ENCODE data around the gene INPP4B. TPM values are rescaled to one million over a fixed set of nuclear protein-coding genes. Genes with fewer than 3 reads are reported as not detected.
A peak's percentile ranks its signal among the peaks of the same experiment; 100 is the strongest.
"Not testable (repeated sequence)": the region's sequence is repeated elsewhere in the genome, so short reads cannot be mapped to it uniquely, and the experiment has no call there.

The INPP4B gene
- polyA plus RNA-seq, 3 donors from 2014 or later = 0.81 to 6.3 (median 6.2) TPM

GRCh38 chr4:142813388-142813787, 32.7 kb downstream of the INPP4B start:
- H3K27ac Mint-ChIP-seq = no peak overlapping the region
- no peaks in the 10 kb centered on the region for H3K27me3 Mint-ChIP-seq (ENCODE audit: low read depth in 3 of 3)
- H3K36me3 Mint-ChIP-seq = no peaks in the 10 kb centered on the region
- no peak overlapping the region for H3K4me3 Mint-ChIP-seq
- H3K4me1 Mint-ChIP-seq = peaks cover 4 to 11% of the 10 kb centered on the region in 2 donors
- no peak for DNase-seq
- H3K9me3 Mint-ChIP-seq = peaks cover 0 to 8% (median 1%) of the 10 kb centered on the region in 6 donors

- Mint-ChIP-seq H3K27ac (no peak overlapping the region), H3K36me3 (no peaks in the 10 kb centered on the region), H3K27me3 (ENCODE audit: low read depth in 3 of 3) (peaks cover 0 to under 1% (median 0%) of the 10 kb centered on the region in 3 donors), H3K4me3 (no peak overlapping the region), H3K9me3 (peaks cover 0 to 8% (median under 1%) of the 10 kb centered on the region in 6 donors), H3K4me1 (peaks cover 0 to under 1% of the 10 kb centered on the region in 2 donors)
- DNase-seq = no peak
Measured at GRCh38 chr4:142812091-142812490, 34.0 kb downstream of the INPP4B start.

GRCh38 chr4:142811034-142811433, 35.1 kb downstream of the INPP4B start:
- H3K36me3 Mint-ChIP-seq = no peaks in the 10 kb centered on the region
- DNase-seq = no peak
- peaks cover 0 to 2% (median 0%) of the 10 kb centered on the region in 3 donors for H3K27me3 Mint-ChIP-seq (ENCODE audit: low read depth in 3 of 3)
- H3K4me3 Mint-ChIP-seq = no peak overlapping the region
- no peak overlapping the region for H3K27ac Mint-ChIP-seq
- no peaks in the 10 kb centered on the region for H3K4me1 Mint-ChIP-seq
- H3K9me3 Mint-ChIP-seq = peaks cover 0 to 8% (median 2%) of the 10 kb centered on the region in 6 donors

GRCh38 chr4:142809559-142809958, 36.5 kb downstream of the INPP4B start:
- DNase-seq = no peak
- H3K9me3 Mint-ChIP-seq = peaks cover 0 to 13% (median 2%) of the 10 kb centered on the region in 6 donors
- H3K27ac Mint-ChIP-seq = no peak overlapping the region
- H3K27me3 Mint-ChIP-seq (ENCODE audit: low read depth in 3 of 3) = peaks cover 0 to 2% (median 2%) of the 10 kb centered on the region in 3 donors
- H3K4me3 Mint-ChIP-seq = no peak overlapping the region
- H3K36me3 Mint-ChIP-seq = no peaks in the 10 kb centered on the region
- H3K4me1 Mint-ChIP-seq = no peaks in the 10 kb centered on the region

- H3K4me3 Mint-ChIP-seq; H3K36me3 Mint-ChIP-seq; H3K4me1 Mint-ChIP-seq; H3K27me3 Mint-ChIP-seq (ENCODE audit: low read depth in 3 of 3); H3K27ac Mint-ChIP-seq; DNase-seq: not testable (repeated sequence)
- peaks cover 0 to 16% (median 4%) of the 10 kb centered on the region in 6 donors for H3K9me3 Mint-ChIP-seq
Measured at GRCh38 chr4:142803879-142804278, 42.2 kb downstream of the INPP4B start.

GRCh38 chr4:142801966-142802365, 44.1 kb downstream of the INPP4B start:
- DNase-seq = no peak

GRCh38 chr4:142781114-142781513, 65.0 kb downstream of the INPP4B start:
- DNase-seq = no peak
- Mint-ChIP-seq H3K27me3 (ENCODE audit: low read depth in 3 of 3) (peaks cover 0 to 3% (median 0%) of the 10 kb centered on the region in 3 donors), H3K9me3 (peaks cover 0 to 14% (median 2%) of the 10 kb centered on the region in 6 donors), H3K36me3 (no peaks in the 10 kb centered on the region), H3K4me1 (peaks cover 11 to 23% of the 10 kb centered on the region in 2 donors), H3K27ac (no peak overlapping the region), H3K4me3 (no peak overlapping the region)

More at GRCh38 chr4:142801966-142802365, 44.1 kb downstream of the INPP4B start:
- Mint-ChIP-seq H3K27ac (no peak overlapping the region), H3K4me1 (peaks cover 0 to 8% of the 10 kb centered on the region in 2 donors), H3K9me3 (peaks cover 0 to 16% (median 5%) of the 10 kb centered on the region in 6 donors), H3K36me3 (peaks cover 0 to 5% (median 0%) of the 10 kb centered on the region in 3 donors), H3K4me3 (no peak overlapping the region), H3K27me3 (ENCODE audit: low read depth in 3 of 3) (peaks cover 0 to 2% (median under 1%) of the 10 kb centered on the region in 3 donors)

GRCh38 chr4:142778900-142779299, 67.2 kb downstream of the INPP4B start:
- Mint-ChIP-seq H3K4me3 (no peak overlapping the region), H3K4me1 (peaks cover 14 to 28% of the 10 kb centered on the region in 2 donors), H3K9me3 (peaks cover 0 to 10% (median 2%) of the 10 kb centered on the region in 6 donors), H3K27me3 (ENCODE audit: low read depth in 3 of 3) (peaks cover 0 to under 1% (median 0%) of the 10 kb centered on the region in 3 donors), H3K36me3 (no peaks in the 10 kb centered on the region), H3K27ac (no peak overlapping the region)
- no peak for DNase-seq

GRCh38 chr4:142778430-142778829, 67.7 kb downstream of the INPP4B start:
- DNase-seq = no peak
- peaks cover 14 to 28% of the 10 kb centered on the region in 2 donors for H3K4me1 Mint-ChIP-seq
- no peaks in the 10 kb centered on the region for H3K27me3 Mint-ChIP-seq (ENCODE audit: low read depth in 3 of 3)
- peaks cover 0 to 10% (median 2%) of the 10 kb centered on the region in 6 donors for H3K9me3 Mint-ChIP-seq
- H3K27ac Mint-ChIP-seq = no peak overlapping the region
- H3K36me3 Mint-ChIP-seq = no peaks in the 10 kb centered on the region
- H3K4me3 Mint-ChIP-seq = no peak overlapping the region

GRCh38 chr4:142777045-142777743, 68.9 kb downstream of the INPP4B start:
- Mint-ChIP-seq H3K27ac (no peak overlapping the region), H3K27me3 (ENCODE audit: low read depth in 3 of 3) (no peaks in the 10 kb centered on the region), H3K9me3 (peaks cover 0 to 10% (median 4%) of the 10 kb centered on the region in 6 donors), H3K4me1 (peaks cover 14 to 28% of the 10 kb centered on the region in 2 donors), H3K36me3 (no peaks in the 10 kb centered on the region), H3K4me3 (peak overlapping the region in 1 of 5 donors; percentile 6)
- DNase-seq = peak; percentile 5 to 15 (median 14)

GRCh38 chr4:142776026-142776425, 70.1 kb downstream of the INPP4B start:
- DNase-seq = peak in 2 of 3 donors; percentile 2 to 7
- H3K9me3 Mint-ChIP-seq = peaks cover 0 to 10% (median 4%) of the 10 kb centered on the region in 6 donors
- H3K4me3 Mint-ChIP-seq = no peak overlapping the region
- H3K4me1 Mint-ChIP-seq = peaks cover 14 to 28% of the 10 kb centered on the region in 2 donors
- no peaks in the 10 kb centered on the region for H3K36me3 Mint-ChIP-seq
- H3K27ac Mint-ChIP-seq = no peak overlapping the region
- no peaks in the 10 kb centered on the region for H3K27me3 Mint-ChIP-seq (ENCODE audit: low read depth in 3 of 3)

GRCh38 chr4:142773505-142773904, 72.6 kb downstream of the INPP4B start:
- Mint-ChIP-seq H3K27ac (no peak overlapping the region), H3K4me1 (peaks cover 14 to 34% of the 10 kb centered on the region in 2 donors), H3K4me3 (no peak overlapping the region), H3K36me3 (peaks cover 0 to 4% (median 0%) of the 10 kb centered on the region in 3 donors), H3K27me3 (ENCODE audit: low read depth in 3 of 3) (no peaks in the 10 kb centered on the region), H3K9me3 (peaks cover 0 to 6% (median 2%) of the 10 kb centered on the region in 6 donors)
- no peak for DNase-seq

GRCh38 chr4:142762280-142762679, 83.8 kb downstream of the INPP4B start:
- peaks cover 0 to 2% (median 0%) of the 10 kb centered on the region in 3 donors for H3K27me3 Mint-ChIP-seq (ENCODE audit: low read depth in 3 of 3)

GRCh38 chr4:142752202-142752786, 93.8 kb downstream of the INPP4B start:
- Mint-ChIP-seq H3K36me3 (no peaks in the 10 kb centered on the region), H3K4me3 (no peak overlapping the region), H3K27me3 (ENCODE audit: low read depth in 3 of 3) (no peaks in the 10 kb centered on the region), H3K4me1 (no peaks in the 10 kb centered on the region), H3K9me3 (peaks cover 0 to 5% (median 1%) of the 10 kb centered on the region in 6 donors), H3K27ac (no peak overlapping the region)
- no peak for DNase-seq

More at GRCh38 chr4:142762280-142762679, 83.8 kb downstream of the INPP4B start:
- peaks cover 0 to 12% (median 4%) of the 10 kb centered on the region in 6 donors for H3K9me3 Mint-ChIP-seq
- H3K27ac Mint-ChIP-seq = no peak overlapping the region
- no peak overlapping the region for H3K4me3 Mint-ChIP-seq
- H3K36me3 Mint-ChIP-seq = no peaks in the 10 kb centered on the region
- no peak for DNase-seq
- H3K4me1 Mint-ChIP-seq = no peaks in the 10 kb centered on the region

Data from immature natural killer cell (primary cell).